SKM-1 (cell line): ENCODE data around the gene FBXL12.
A peak's percentile ranks its signal among the peaks of the same experiment; 100 is the strongest.
"Not testable (repeated sequence)": the region's sequence is repeated elsewhere in the genome, so short reads cannot be mapped to it uniquely, and the experiment has no call there.

Source experiments
- DNase-seq: peaks from one replicate; lab custom pipeline; 2025; ENCODE audit not compliant: unreplicated experiment; lab: John Stamatoyannopoulos, UW

The FBXL12 gene

DNA sequence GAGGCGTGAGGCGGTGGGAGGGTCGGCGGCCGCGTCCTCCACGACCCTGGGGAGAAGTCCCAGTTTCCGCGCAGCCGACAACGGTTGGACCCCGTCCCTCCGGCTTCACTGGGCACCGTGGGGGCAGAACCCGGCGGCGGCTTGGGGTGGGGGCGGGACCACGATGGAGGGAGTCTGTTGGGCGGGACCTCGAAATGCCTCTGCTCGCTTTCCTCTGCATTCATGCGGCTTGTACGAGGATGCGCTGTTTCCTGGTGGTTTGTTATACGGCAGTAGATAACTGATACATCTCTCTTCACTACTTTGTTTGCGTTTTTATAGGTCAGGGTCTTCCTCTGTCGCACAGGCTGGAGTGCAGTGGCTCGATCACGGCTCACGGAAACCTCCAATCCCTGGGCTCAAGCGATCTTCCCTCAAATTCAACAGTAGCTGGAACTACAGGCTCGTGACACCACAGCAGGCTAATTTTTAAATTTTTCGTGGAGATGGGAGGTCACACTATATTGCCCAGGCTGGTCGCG, 25.7 kb downstream of the FBXL12 start:
- DNase-seq, result no peak

- peak; percentile 93 for DNase-seq
Observed at GRCh38 chr19:9792206-9793070, 26.4 kb downstream of the FBXL12 start.

DNA sequence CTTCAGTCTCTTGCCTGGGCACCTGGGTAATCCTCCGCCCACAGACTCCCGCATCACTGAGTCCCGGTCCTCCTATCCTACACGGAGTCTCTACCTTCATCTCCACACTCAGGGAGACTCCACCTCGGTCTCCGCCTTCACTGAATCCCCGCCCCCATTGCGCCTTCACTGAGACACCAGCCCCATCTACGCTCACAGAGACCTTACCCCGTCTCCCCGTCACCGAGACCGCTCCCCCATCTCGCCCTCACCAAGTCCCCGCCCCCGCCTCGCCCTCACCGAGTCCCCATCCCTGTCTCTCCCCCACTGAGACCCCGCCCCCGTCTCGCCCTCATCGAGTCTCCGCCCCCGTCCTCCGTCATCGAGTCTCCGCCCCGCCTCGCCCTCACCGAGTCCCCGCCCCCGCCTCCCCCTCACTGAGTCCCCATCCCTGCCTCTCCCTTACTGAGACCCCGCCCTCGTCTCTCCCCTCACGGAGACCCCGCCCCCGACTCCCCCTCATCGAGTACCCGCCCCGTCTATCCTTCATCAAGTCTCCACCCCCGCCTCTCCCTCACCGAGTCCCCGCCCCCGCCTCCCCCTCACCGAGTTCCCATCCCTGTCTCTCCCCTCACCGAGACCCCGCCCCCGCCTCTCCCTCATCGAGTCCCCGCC, 27.2 kb downstream of the FBXL12 start:
- peak; percentile 84 for DNase-seq

DNA sequence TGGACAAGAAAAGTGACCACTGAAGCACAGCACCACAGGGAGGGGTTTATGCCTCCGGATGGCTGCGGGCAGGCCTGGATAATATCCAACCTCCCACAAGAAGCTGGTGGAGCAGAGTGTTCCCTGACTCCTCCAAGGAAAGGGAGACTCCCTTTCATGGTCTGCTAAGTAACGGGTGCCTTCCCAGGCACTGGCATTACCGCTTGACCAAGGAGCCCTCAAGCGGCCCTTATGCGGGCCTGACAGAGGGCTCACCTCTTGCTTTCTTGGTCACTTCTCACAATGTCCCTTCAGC, 27.9 kb downstream of the FBXL12 start:
- not testable (repeated sequence) for DNase-seq

GRCh38 chr19:9789579-9789978, 29.3 kb downstream of the FBXL12 start:
- not testable (repeated sequence) for DNase-seq

GRCh38 chr19:9789066-9789465, 29.8 kb downstream of the FBXL12 start:
- DNase-seq, result no peak

GRCh38 chr19:9788604-9789003, 30.3 kb downstream of the FBXL12 start:
- not testable (repeated sequence) for DNase-seq

DNA sequence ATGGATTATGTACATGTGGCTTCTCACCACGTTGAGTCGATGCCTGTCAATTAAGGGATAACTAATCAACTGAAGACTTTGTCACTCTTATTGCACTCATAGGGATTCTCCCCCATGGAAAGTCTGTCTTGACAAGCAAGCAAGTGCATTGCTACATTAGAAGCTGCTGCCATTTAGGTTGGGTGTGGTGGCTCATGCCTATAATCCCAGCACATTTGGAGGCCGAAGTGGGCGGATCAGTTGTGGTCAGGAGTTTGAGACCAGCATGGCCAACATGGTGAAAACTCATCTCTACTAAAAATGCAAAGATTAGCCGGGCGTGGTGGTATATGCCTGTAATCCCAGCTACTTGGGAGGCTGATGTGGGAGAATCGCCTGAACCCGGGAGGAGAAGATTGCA, 32.1 kb downstream of the FBXL12 start:
- DNase-seq, result no peak

- no peak for DNase-seq
Observed at GRCh38 chr19:9786342-9786741, 32.5 kb downstream of the FBXL12 start.

DNA sequence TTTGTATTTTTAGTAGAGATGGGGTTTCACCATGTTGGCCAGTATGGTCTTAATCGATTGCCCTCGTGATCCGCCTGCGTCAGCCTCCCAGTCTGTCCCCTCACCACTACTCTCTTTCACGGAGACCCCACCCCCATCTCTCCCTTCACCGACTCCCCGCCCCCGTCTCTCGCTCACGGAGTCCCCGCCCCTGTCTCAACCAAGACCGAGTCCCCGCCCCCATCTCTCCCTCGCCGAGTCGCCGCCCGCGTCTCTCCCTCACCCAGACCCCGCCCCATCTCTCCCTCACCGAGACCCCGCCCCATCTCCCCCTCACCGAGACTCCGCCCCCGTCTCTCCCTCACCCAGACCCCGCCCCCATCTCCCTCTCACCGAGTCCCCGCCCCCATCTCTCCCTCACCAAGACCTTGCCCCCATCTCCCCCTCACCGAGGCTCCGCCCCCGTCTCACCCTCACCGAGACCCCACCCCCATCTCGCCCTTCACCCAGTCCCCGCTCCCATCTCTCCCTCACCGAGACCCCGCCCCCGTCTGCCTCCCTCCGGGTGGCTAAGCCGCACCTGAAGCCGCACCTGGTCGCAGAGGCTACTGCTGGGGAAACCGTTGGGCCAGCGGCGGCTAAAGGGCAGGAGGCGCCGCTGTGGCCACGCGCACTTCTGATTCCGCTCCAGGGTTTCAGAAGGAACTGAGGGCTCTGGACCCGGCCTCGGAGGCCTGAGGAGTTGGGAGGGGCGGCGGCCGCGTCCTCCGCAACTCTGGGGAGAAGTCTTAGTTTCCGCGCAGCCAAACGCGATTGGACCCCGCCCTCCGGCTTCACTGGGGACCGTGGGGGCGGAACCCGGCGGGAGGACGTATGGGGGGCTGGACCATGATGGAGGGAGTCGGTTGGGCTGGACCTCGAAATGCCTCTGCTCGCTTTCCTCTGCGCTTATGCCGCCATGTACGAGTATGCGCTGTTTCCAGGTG, 33.2 kb downstream of the FBXL12 start:
- DNase-seq, result peak; percentile 97

DNA sequence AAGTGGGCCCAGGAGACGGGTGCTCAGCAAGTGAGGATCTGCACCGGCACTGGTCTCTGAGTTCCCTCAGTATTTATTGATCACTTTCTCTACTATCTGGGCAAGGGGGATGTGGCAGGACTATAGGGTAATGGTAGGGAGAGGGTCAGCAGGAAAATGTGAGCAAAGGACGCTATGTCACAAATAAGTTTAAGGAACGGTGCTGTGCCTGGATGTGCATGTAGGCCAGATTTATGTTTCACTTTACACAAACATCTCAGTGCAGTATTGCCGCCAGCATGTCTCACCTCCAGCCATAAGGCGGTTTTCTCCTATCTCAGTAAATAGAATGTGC, 34.7 kb downstream of the FBXL12 start:
- not testable (repeated sequence) for DNase-seq

- no peak for DNase-seq
Observed at GRCh38 chr19:9782338-9782737, 36.5 kb downstream of the FBXL12 start.

DNA sequence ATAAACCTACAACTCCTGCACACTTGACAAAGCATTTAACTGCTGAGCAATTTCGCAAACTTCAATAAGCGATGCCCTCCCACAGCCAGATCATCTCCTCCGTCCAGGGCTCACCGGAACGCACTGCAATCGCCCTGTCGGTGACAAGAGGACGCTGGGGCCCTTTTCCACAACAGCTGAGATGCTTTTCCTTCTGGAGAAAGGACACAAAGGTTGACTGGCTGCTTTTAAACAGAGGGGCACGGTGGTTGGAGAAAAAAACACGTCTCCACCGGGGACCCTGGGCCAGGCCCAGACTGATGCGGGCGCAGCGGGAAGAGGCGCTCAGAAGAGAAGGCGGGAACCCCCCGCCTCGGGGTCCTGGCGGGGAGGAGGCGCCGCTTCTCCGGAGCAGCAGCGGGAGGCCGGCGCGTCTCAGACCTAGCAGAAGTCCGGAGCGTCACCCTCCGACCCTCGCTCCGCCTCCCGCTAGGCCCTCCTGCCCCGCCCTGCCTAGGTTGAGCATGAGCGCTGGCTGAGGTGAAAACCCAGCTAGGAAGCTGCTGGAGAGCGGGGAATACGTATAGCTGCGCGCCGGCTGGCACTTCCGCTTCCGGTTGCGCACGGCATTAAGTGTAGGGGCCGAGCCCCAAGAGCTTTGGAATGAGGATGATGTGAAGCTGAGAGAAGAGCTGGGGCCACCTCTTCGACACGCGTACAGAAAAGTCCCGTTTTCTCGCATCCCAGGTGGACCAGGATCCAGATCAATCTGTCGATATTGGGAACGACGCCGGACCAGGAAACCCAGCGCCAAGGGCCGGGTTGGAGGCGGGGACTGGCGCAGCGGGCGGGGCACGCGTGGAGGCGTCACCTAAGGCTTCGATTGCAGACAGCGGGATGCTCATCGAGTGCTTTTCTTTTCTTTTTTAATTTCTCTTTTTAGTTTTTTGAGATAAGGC, 50.4 kb downstream of the FBXL12 start, which contains the start of gene ZNF846:
TSS of gene ZNF846 (minus strand) at position 564 of the 938 bp plus-strand sequence. CDS start 3,788 bp downstream, outside the sequence.
- DNase-seq, result peak; percentile 90
